Measurements from ENCODE around the gene SPATA16.

Gene SPATA16

GRCh38 chr3:173045770-173046382 is 95.2 kb downstream of the SPATA16 start:
- H3K4me3 ChIP-seq (ENCODE audit: low read depth, low read length), result no peak overlapping the region
- no peak for DNase-seq (ENCODE audit: low read depth, low spot score)
- TF ChIP-seq CTCF (IDR thresholded peaks at IDR 0.05; ENCODE audit: insufficient read depth, low read length, missing control alignments), result no peak
- ChIA-PET CTCF (interaction anchor here (0.5 to 1.8 kb wide), 10 partner anchors 198 to 260 kb away, joined by 3 to 9 read pairs (median 4); no protein-coding TSS in a partner anchor), POLR2A (no interaction called here)

- H3K4me3 ChIP-seq (ENCODE audit: low read depth, low read length), result no peak overlapping the region
- no peak for DNase-seq (ENCODE audit: low read depth, low spot score)
- POLR2A ChIA-PET, result no interaction called here
- CTCF ChIA-PET, result interaction anchor here (0.9 to 1.8 kb wide), 5 partner anchors 16 to 240 kb away, joined by 3 to 9 read pairs (median 4); no protein-coding TSS in a partner anchor
- TF ChIP-seq CTCF (IDR thresholded peaks at IDR 0.05; ENCODE audit: insufficient read depth, low read length, missing control alignments), result no peak
These were observed 96.0 kb downstream of the SPATA16 start for GRCh38 chr3:173044998-173045397.

- ChIA-PET POLR2A (no interaction called here), CTCF (interaction anchor here (1.4 to 1.8 kb wide), 2 partner anchors 233 to 239 kb away, joined by 4 to 9 read pairs; no protein-coding TSS in a partner anchor)
- no peak for TF ChIP-seq CTCF (IDR thresholded peaks at IDR 0.05; ENCODE audit: insufficient read depth, low read length, missing control alignments)
- no peak overlapping the region for H3K4me3 ChIP-seq (ENCODE audit: low read depth, low read length)
- DNase-seq (ENCODE audit: low read depth, low spot score), result no peak
These were observed 97.3 kb downstream of the SPATA16 start for GRCh38 chr3:173043757-173044156.

GRCh38 chr3:173038484-173038871 is 102.6 kb downstream of the SPATA16 start:
- ChIA-PET POLR2A (no interaction called here), CTCF (no interaction called here)
- TF ChIP-seq CTCF (IDR thresholded peaks at IDR 0.05; ENCODE audit: insufficient read depth, low read length, missing control alignments), result no peak
- no peak overlapping the region for H3K4me3 ChIP-seq (ENCODE audit: low read depth, low read length)
- DNase-seq (ENCODE audit: low read depth, low spot score), result no peak

- TF ChIP-seq CTCF (IDR thresholded peaks at IDR 0.05; ENCODE audit: insufficient read depth, low read length, missing control alignments), result no peak
- CTCF ChIA-PET, result no interaction called here
- no peak overlapping the region for H3K4me3 ChIP-seq (ENCODE audit: low read depth, low read length)
- POLR2A ChIA-PET, result no interaction called here
- no peak for DNase-seq (ENCODE audit: low read depth, low spot score)
These were observed 103.1 kb downstream of the SPATA16 start for GRCh38 chr3:173037840-173038483.

GRCh38 chr3:173030273-173030672 is 110.8 kb downstream of the SPATA16 start:
- DNase-seq (ENCODE audit: low read depth, low spot score), result no peak
- ChIA-PET POLR2A (no interaction called here), CTCF (no interaction called here)
- no peak for TF ChIP-seq CTCF (IDR thresholded peaks at IDR 0.05; ENCODE audit: insufficient read depth, low read length, missing control alignments)
- H3K4me3 ChIP-seq (ENCODE audit: low read depth, low read length), result no peak overlapping the region
